ENCODE measurements around the gene KANSL2. TPM values are rescaled to one million over a fixed set of nuclear protein-coding genes. Genes with fewer than 3 reads are reported as not detected.
"Not testable (repeated sequence)": the region's sequence is repeated elsewhere in the genome, so short reads cannot be mapped to it uniquely, and the experiment has no call there.

The KANSL2 gene
- total and polyA plus RNA-seq, 2 of the 13 experiments (the other 11 are each of a cell fraction or from before 2014, with no cell fraction given), result 24.1 to 41.3 TPM

DNA sequence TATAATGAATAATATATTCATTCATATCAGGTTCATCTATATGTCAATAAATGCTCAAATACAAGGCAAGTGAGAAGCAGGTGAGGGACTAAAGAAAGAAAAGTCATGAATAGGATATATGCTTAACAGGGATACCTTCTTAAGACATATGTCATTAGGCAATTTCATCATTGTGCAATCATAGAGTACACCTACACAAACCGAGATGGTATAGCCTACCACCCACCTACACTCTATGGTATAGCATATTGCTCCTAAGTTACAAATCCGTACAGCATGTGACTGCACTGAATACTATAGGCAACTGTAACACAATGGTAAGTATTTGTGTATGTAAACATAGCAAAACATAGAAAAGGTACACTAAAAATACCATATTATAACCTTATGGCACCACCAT lies 39.0 kb downstream of the KANSL2 start:
- no peak for FAIRE-seq
- DNase-seq (ENCODE audit: low spot score), result no peak
- Histone ChIP-seq H3K4me3 (replicated peaks in 1 of 3; ENCODE audit: insufficient read depth in 1 of 3, low read depth in 2 of 3, low read length in 3 of 3) (no peak overlapping the region), H2AFZ (ENCODE audit: low read length) (no peak overlapping the region), H3K27me3 (ENCODE audit: control insufficient read depth in 1 of 2, insufficient read depth in 2 of 2, low read length in 2 of 2) (no peaks in the 10 kb centered on the region), H3K9me3 (ENCODE audit: low read length) (no peaks in the 10 kb centered on the region), H3K4me2 (ENCODE audit: low read depth, low read length) (no peak overlapping the region), H3K9ac (ENCODE audit: insufficient read depth, low read depth, low read length) (no peak overlapping the region), H4K20me1 (ENCODE audit: insufficient read depth, low read length) (no peaks in the 10 kb centered on the region), H3K4me1 (ENCODE audit: insufficient read depth, low read length) (no peaks in the 10 kb centered on the region), H3K27ac (ENCODE audit: extremely low read length, insufficient read depth, low read length) (no peak overlapping the region), H3K79me2 (ENCODE audit: insufficient read depth, low read length) (no peaks in the 10 kb centered on the region), H3K36me3 (replicated peaks in 1 of 2; ENCODE audit: control insufficient read depth in 1 of 2, insufficient read depth in 2 of 2, low read length in 2 of 2) (no peaks in the 10 kb centered on the region)
- intact Hi-C loops (cut with micrococcal nuclease; ENCODE audit: unreplicated experiment) (no loop called here), in situ Hi-C loops (cut with HindIII; ENCODE audit: extremely low pct_ligation_motif_present, low pct_unique_long_range_greater_than_20kb) (no loop called here)
- TF ChIP-seq, protein P1, sequence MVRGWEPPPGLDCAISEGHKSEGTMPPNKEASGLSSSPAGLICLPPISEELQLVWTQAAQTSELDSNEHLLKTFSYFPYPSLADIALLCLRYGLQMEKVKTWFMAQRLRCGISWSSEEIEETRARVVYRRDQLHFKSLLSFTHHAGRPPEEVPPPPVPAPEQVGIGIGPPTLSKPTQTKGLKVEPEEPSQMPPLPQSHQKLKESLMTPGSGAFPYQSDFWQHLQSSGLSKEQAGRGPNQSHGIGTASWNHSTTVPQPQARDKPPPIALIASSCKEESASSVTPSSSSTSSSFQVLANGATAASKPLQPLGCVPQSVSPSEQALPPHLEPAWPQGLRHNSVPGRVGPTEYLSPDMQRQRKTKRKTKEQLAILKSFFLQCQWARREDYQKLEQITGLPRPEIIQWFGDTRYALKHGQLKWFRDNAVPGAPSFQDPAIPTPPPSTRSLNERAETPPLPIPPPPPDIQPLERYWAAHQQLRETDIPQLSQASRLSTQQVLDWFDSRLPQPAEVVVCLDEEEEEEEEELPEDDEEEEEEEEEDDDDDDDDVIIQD (CRISPR knock-in tag; IDR thresholded peaks at IDR 0.05; ENCODE audit: low read depth), result no peak
- TF ChIP-seq, protein P2, sequence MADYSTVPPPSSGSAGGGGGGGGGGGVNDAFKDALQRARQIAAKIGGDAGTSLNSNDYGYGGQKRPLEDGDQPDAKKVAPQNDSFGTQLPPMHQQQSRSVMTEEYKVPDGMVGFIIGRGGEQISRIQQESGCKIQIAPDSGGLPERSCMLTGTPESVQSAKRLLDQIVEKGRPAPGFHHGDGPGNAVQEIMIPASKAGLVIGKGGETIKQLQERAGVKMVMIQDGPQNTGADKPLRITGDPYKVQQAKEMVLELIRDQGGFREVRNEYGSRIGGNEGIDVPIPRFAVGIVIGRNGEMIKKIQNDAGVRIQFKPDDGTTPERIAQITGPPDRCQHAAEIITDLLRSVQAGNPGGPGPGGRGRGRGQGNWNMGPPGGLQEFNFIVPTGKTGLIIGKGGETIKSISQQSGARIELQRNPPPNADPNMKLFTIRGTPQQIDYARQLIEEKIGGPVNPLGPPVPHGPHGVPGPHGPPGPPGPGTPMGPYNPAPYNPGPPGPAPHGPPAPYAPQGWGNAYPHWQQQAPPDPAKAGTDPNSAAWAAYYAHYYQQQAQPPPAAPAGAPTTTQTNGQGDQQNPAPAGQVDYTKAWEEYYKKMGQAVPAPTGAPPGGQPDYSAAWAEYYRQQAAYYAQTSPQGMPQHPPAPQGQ (CRISPR knock-in tag; IDR thresholded peaks at IDR 0.05; ENCODE audit: borderline replicate concordance), result no peak
- TF ChIP-seq CEBPB (IDR thresholded peaks at IDR 0.05; ENCODE audit: borderline replicate concordance, low read depth, low read length), result peak; percentile 46; the same call in 1 of the 2 replicates
- ChIA-PET POLR2A (no interaction called here), CTCF (ENCODE audit: low intra/inter-chr PET ratio, low total read pairs) (no interaction called here)
- BruUV-seq (replicated peaks), result no TSS peak
- 81% methylated on average over 2 of the region's 2 CpGs for WGBS (ENCODE audit: low lambda C conversion rate)
- no peak for ATAC-seq

DNA sequence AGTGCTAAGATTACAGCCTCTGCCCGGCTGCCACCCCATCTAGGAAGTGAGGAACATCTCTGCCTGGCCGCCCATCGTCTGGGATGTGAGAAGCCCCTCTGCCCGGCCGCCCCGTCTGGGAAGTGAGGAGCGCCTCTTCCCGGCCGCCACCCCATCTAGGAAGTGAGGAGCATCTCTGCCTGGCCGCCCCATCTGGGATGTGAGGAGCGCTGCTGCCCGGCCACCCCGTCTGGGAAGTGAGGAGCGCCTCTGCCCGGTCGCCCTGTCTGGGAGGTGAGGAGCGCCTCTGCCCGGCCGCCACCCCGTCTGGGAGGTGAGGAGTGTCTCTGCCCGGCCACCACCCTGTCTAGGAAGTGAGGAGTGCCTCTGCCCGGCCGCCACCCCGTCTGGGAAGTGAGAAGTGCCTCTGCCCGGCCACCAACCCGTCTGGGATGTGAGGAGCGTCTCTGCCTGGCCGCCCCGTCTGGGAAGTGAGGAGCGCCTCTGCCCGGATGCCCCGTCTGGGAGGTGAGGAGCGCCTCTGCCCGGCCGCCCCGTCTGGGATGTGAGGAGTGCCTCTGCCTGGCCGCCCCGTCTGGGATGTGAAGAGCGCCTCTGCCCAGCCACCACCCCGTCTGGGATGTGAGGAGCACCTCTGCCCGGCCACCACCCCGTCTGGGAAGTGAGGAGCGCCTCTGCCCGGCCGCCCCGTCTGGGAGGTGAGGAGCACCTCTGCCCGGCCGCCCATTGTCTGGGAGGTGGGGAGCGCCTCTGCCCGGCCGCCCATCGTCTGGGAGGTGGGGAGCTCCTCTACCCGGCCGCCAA lies 40.1 kb downstream of the KANSL2 start:
- DNase-seq (ENCODE audit: low spot score); H3K79me2 ChIP-seq (ENCODE audit: insufficient read depth, low read length); intact Hi-C loops (cut with micrococcal nuclease; ENCODE audit: unreplicated experiment); H3K4me1 ChIP-seq (ENCODE audit: insufficient read depth, low read length); H3K4me3 ChIP-seq (replicated peaks in 1 of 3; ENCODE audit: insufficient read depth in 1 of 3, low read depth in 2 of 3, low read length in 3 of 3); H3K27me3 ChIP-seq (ENCODE audit: control insufficient read depth in 1 of 2, insufficient read depth in 2 of 2, low read length in 2 of 2); H2AFZ ChIP-seq (ENCODE audit: low read length); FAIRE-seq; H3K9ac ChIP-seq (ENCODE audit: insufficient read depth, low read depth, low read length); H4K20me1 ChIP-seq (ENCODE audit: insufficient read depth, low read length); POLR2A ChIA-PET; CTCF ChIA-PET (ENCODE audit: low intra/inter-chr PET ratio, low total read pairs); BruUV-seq (replicated peaks); H3K4me2 ChIP-seq (ENCODE audit: low read depth, low read length); H3K9me3 ChIP-seq (ENCODE audit: low read length); H3K27ac ChIP-seq (ENCODE audit: extremely low read length, insufficient read depth, low read length); H3K36me3 ChIP-seq (replicated peaks in 1 of 2; ENCODE audit: control insufficient read depth in 1 of 2, insufficient read depth in 2 of 2, low read length in 2 of 2); ATAC-seq; in situ Hi-C loops (cut with HindIII; ENCODE audit: extremely low pct_ligation_motif_present, low pct_unique_long_range_greater_than_20kb): not testable (repeated sequence)
- 89% methylated on average over 11 of the region's 54 CpGs for WGBS (ENCODE audit: low lambda C conversion rate)
